ENCODE measurements around the gene NKX3-2.

NKX3-2 gene

GRCh38 chr4:13538427-13538973 lies 5.8 kb downstream of the NKX3-2 start:
- Histone ChIP-seq H3F3A (ENCODE audit: insufficient read depth) (no peaks in the 10 kb centered on the region), H3K27ac (ENCODE audit: low read depth, low read length) (no peak overlapping the region), H3K4me3 (ENCODE audit: insufficient read depth, low read length, poor library complexity, severe bottlenecking) (no peak overlapping the region), H3K4me2 (ENCODE audit: low read depth, low read length, poor library complexity, severe bottlenecking) (no peak overlapping the region), H3K79me2 (ENCODE audit: insufficient read depth, low read length) (no peaks in the 10 kb centered on the region), H3K9me2 (replicated peaks; ENCODE audit: insufficient read depth, low read length) (no peaks in the 10 kb centered on the region), H3K36me3 (ENCODE audit: low read length) (no peaks in the 10 kb centered on the region), H2AFZ (ENCODE audit: low read depth, low read length, severe bottlenecking) (no peak overlapping the region), H4K20me1 (ENCODE audit: low read depth, low read length) (no peaks in the 10 kb centered on the region), H3K9me3 (ENCODE audit: insufficient read depth, low read length) (no peaks in the 10 kb centered on the region), H3K27me3 (ENCODE audit: low read length) (no peaks in the 10 kb centered on the region), H3K9ac (ENCODE audit: low read length) (no peak overlapping the region)
- no peak for TF ChIP-seq EZH2phosphoT487 (conservative IDR thresholded peaks at IDR 0.05; ENCODE audit: low read length)
- TF ChIP-seq, protein P1, sequence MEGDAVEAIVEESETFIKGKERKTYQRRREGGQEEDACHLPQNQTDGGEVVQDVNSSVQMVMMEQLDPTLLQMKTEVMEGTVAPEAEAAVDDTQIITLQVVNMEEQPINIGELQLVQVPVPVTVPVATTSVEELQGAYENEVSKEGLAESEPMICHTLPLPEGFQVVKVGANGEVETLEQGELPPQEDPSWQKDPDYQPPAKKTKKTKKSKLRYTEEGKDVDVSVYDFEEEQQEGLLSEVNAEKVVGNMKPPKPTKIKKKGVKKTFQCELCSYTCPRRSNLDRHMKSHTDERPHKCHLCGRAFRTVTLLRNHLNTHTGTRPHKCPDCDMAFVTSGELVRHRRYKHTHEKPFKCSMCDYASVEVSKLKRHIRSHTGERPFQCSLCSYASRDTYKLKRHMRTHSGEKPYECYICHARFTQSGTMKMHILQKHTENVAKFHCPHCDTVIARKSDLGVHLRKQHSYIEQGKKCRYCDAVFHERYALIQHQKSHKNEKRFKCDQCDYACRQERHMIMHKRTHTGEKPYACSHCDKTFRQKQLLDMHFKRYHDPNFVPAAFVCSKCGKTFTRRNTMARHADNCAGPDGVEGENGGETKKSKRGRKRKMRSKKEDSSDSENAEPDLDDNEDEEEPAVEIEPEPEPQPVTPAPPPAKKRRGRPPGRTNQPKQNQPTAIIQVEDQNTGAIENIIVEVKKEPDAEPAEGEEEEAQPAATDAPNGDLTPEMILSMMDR (IDR thresholded peaks at IDR 0.05; ENCODE audit: insufficient read depth, low read length, poor library complexity, severe bottlenecking) = no peak

- H3K9me2 ChIP-seq (replicated peaks; ENCODE audit: insufficient read depth, low read length) = no peaks in the 10 kb centered on the region
- no peaks in the 10 kb centered on the region for H3K79me2 ChIP-seq (ENCODE audit: insufficient read depth, low read length)
- H3K4me2 ChIP-seq (ENCODE audit: low read depth, low read length, poor library complexity, severe bottlenecking) = no peak overlapping the region
- H3K9me3 ChIP-seq (ENCODE audit: insufficient read depth, low read length) = no peaks in the 10 kb centered on the region
- TF ChIP-seq EZH2phosphoT487 (conservative IDR thresholded peaks at IDR 0.05; ENCODE audit: low read length) = no peak
- TF ChIP-seq, protein P1 (IDR thresholded peaks at IDR 0.05; ENCODE audit: insufficient read depth, low read length, poor library complexity, severe bottlenecking) = no peak
- H3F3A ChIP-seq (ENCODE audit: insufficient read depth) = no peaks in the 10 kb centered on the region
- H3K9ac ChIP-seq (ENCODE audit: low read length) = no peak overlapping the region
- no peaks in the 10 kb centered on the region for H3K36me3 ChIP-seq (ENCODE audit: low read length)
- no peak overlapping the region for H2AFZ ChIP-seq (ENCODE audit: low read depth, low read length, severe bottlenecking)
- no peak overlapping the region for H3K4me3 ChIP-seq (ENCODE audit: insufficient read depth, low read length, poor library complexity, severe bottlenecking)
- no peaks in the 10 kb centered on the region for H3K27me3 ChIP-seq (ENCODE audit: low read length)
- H4K20me1 ChIP-seq (ENCODE audit: low read depth, low read length) = no peaks in the 10 kb centered on the region
- no peak overlapping the region for H3K27ac ChIP-seq (ENCODE audit: low read depth, low read length)
Measured at GRCh38 chr4:13537832-13538177, 6.5 kb downstream of the NKX3-2 start.

- no peaks in the 10 kb centered on the region for H3K9me3 ChIP-seq (ENCODE audit: insufficient read depth, low read length)
- no peaks in the 10 kb centered on the region for H3K36me3 ChIP-seq (ENCODE audit: low read length)
- no peak overlapping the region for H3K4me3 ChIP-seq (ENCODE audit: insufficient read depth, low read length, poor library complexity, severe bottlenecking)
- no peaks in the 10 kb centered on the region for H4K20me1 ChIP-seq (ENCODE audit: low read depth, low read length)
- no peaks in the 10 kb centered on the region for H3K9me2 ChIP-seq (replicated peaks; ENCODE audit: insufficient read depth, low read length)
- H3K4me2 ChIP-seq (ENCODE audit: low read depth, low read length, poor library complexity, severe bottlenecking) = no peak overlapping the region
- no peaks in the 10 kb centered on the region for H3K27me3 ChIP-seq (ENCODE audit: low read length)
- H3K79me2 ChIP-seq (ENCODE audit: insufficient read depth, low read length) = no peaks in the 10 kb centered on the region
- TF ChIP-seq EZH2phosphoT487 (conservative IDR thresholded peaks at IDR 0.05; ENCODE audit: low read length) = no peak
- TF ChIP-seq, protein P1 (IDR thresholded peaks at IDR 0.05; ENCODE audit: insufficient read depth, low read length, poor library complexity, severe bottlenecking) = no peak
- H3K9ac ChIP-seq (ENCODE audit: low read length) = no peak overlapping the region
- no peaks in the 10 kb centered on the region for H3F3A ChIP-seq (ENCODE audit: insufficient read depth)
- H3K27ac ChIP-seq (ENCODE audit: low read depth, low read length) = no peak overlapping the region
- no peak overlapping the region for H2AFZ ChIP-seq (ENCODE audit: low read depth, low read length, severe bottlenecking)
Measured at GRCh38 chr4:13537011-13537831, 7.1 kb downstream of the NKX3-2 start.

Data from SU-DHL-6 (cell line).